Sigmoid colon (tissue), 7 donors: Measurements from ENCODE around the gene OR5A2. TPM values are rescaled to one million over a fixed set of nuclear protein-coding genes. Genes with fewer than 3 reads are reported as not detected.

Source experiments
- DNase-seq: peaks from one replicate; pipeline ENCODE4 v3.0.0-alpha.2; 2019
- H3K27ac ChIP-seq, 4 donors: fragments of 200-600 bp; sonication (generic); one replicate each; pipeline ENCODE4 v1.5.1; 2016 to 2019; ENCODE audit warnings: mild to moderate bottlenecking in 1 of 4
- H3K27me3 ChIP-seq, 3 donors: fragments of 200-600 bp; sonication (generic); one replicate each; pipeline ENCODE4 v1.5.1; 2019; ENCODE audit warnings: mild to moderate bottlenecking in 1 of 3
- H3K36me3 ChIP-seq, 4 donors: fragments of 200-600 bp; sonication (generic); one replicate each; pipeline ENCODE4 v1.5.1; 2016 to 2019
- H3K4me1 ChIP-seq, 4 donors: fragments of 200-600 bp; sonication (generic); one replicate each; pipeline ENCODE4 v1.5.1; 2017 to 2019
- H3K4me3 ChIP-seq, 4 donors: fragments of 200-600 bp; sonication (generic); one replicate each; pipeline ENCODE4 v1.5.1; 2017 to 2019; ENCODE audit warnings: mild to moderate bottlenecking in 2 of 4, moderate library complexity in 1 of 4
- H3K9me3 ChIP-seq, 4 donors: fragments of 200-600 bp in 3 of 4; sonication (generic) in 3 of 4; one replicate each; pipeline versions ENCODE4 v1.5.1 to v1.6.1; 2013 to 2019
- CTCF ChIP-seq, 4 experiments: fragments of 450-650 bp in 3 of 4; fragments of 200-600 bp in 1 of 4; IDR thresholded peaks; one replicate each; pipeline ENCODE4 v1.5.1; 2016 to 2019; ENCODE audit warnings: antibody characterized with exemption in 4 of 4, mild to moderate bottlenecking in 3 of 4, moderate library complexity in 2 of 4
- EP300 ChIP-seq, 4 donors: sonication (generic); formaldehyde crosslinking; IDR thresholded peaks; one replicate each; pipeline ENCODE4 v1.6.1; 2017; ENCODE audit warnings: antibody characterized with exemption in 4 of 4
- POLR2A ChIP-seq, 2 donors: fragments of 450-650 bp; IDR thresholded peaks; one replicate each; pipeline ENCODE4 v1.6.1; 2016; ENCODE audit warnings: antibody characterized with exemption in 2 of 2, mild to moderate bottlenecking in 2 of 2, moderate library complexity in 2 of 2
- POLR2AphosphoS5 ChIP-seq, 4 donors: sonication (generic); formaldehyde crosslinking; IDR thresholded peaks; one replicate each; pipeline ENCODE4 v1.6.1; 2017; ENCODE audit warnings: antibody characterized with exemption in 4 of 4
- WGBS, 2 donors: extraction: QIAGEN DNeasy Blood & Tissue Kit; methylation state at CpG; one replicate each; pipeline ENCODE4 v1.1.7; 2013; 5-methylcytosine and 5-hydroxymethylcytosine counted together
- intact Hi-C: fragments of 100-400 bp; cut with DNase I; formaldehyde crosslinking; loops from one replicate; pipeline ENCODE4 v1.15.1; 2023
- polyA plus RNA-seq, 3 donors: library from polyadenylated mRNA; stranded (reverse); fragments of 200-250 nt; gene quantifications; one replicate each; pipeline ENCODE4 v1.2.3, GENCODE V29; 2013
- total RNA-seq, 4 donors: library from RNA; depleted of rRNA; stranded (reverse); fragments of >200 nt; gene quantifications; one replicate each; pipeline ENCODE4 v1.1.0, GENCODE V29; 2016
- donor health status: healthy with polysubstance abuse.
- donor health status: Bipolar disorder and iron deficiency.
- donor health status: healthy.

OR5A2 gene
- total and polyA plus RNA-seq, 7 donors, result not detected

GRCh38 chr11:59429924-59430516 lies 3.8 kb upstream of the OR5A2 start:
- peak in 3 of 4 experiments; percentile 16 to 37 (median 30) for TF ChIP-seq CTCF (IDR thresholded peaks at IDR 0.05)
- no peak for TF ChIP-seq POLR2A (IDR thresholded peaks at IDR 0.05)
- no peak for TF ChIP-seq POLR2AphosphoS5 (IDR thresholded peaks at IDR 0.05)
- TF ChIP-seq EP300 (IDR thresholded peaks at IDR 0.05), result no peak
- Histone ChIP-seq H3K4me3 (no peak overlapping the region), H3K27me3 (no peaks in the 10 kb centered on the region), H3K4me1 (no peaks in the 10 kb centered on the region), H3K9me3 (no peaks in the 10 kb centered on the region), H3K27ac (no peak overlapping the region), H3K36me3 (no peaks in the 10 kb centered on the region)
- intact Hi-C loops, result no loop called here
- DNase-seq, result no peak
- 62 to 69% methylated on average over 4 of the region's 4 CpGs for WGBS, 2 donors

- no peak overlapping the region for H3K27ac ChIP-seq
- no peak for DNase-seq
- no peaks in the 10 kb centered on the region for H3K4me1 ChIP-seq
- TF ChIP-seq POLR2AphosphoS5 (IDR thresholded peaks at IDR 0.05), result no peak
- TF ChIP-seq POLR2A (IDR thresholded peaks at IDR 0.05), result no peak
- TF ChIP-seq CTCF (IDR thresholded peaks at IDR 0.05), result no peak
- no peak for TF ChIP-seq EP300 (IDR thresholded peaks at IDR 0.05)
- intact Hi-C loops, result no loop called here
- H3K27me3 ChIP-seq, result no peaks in the 10 kb centered on the region
- no peaks in the 10 kb centered on the region for H3K9me3 ChIP-seq
- no peak overlapping the region for H3K4me3 ChIP-seq
- no peaks in the 10 kb centered on the region for H3K36me3 ChIP-seq
Observed at GRCh38 chr11:59427068-59427382, 812 bp upstream of the OR5A2 start.

DNA sequence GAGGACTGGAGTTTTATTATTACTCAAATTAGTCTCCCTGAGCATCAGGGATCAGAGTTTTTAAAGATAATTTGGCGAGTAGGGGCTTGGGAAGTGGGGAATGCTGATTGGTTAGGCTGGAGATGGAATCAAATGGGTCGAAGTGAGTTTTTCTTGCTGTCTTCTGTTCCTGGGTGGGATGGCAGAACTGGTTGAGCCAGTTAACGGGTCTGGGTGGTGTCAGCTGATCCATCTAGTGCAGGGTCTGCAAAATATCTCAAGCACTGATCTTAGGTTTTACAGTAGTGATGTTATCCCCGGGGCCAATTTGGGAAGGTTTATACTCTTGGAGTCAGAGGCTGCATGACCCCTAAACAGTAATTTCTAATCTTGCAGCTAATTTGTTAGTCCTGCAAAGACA lies 1.1 kb downstream of the OR5A2 start:
- H3K27me3 ChIP-seq, result no peaks in the 10 kb centered on the region
- no peak for DNase-seq
- H3K4me3 ChIP-seq, result no peak overlapping the region
- intact Hi-C loops, result no loop called here
- WGBS, 2 donors, result 55 to 64% methylated on average over 4 of the region's 4 CpGs
- no peaks in the 10 kb centered on the region for H3K4me1 ChIP-seq
- no peak for TF ChIP-seq CTCF (IDR thresholded peaks at IDR 0.05)
- TF ChIP-seq EP300 (IDR thresholded peaks at IDR 0.05), result no peak
- no peak for TF ChIP-seq POLR2AphosphoS5 (IDR thresholded peaks at IDR 0.05)
- no peak for TF ChIP-seq POLR2A (IDR thresholded peaks at IDR 0.05)
- no peak overlapping the region for H3K27ac ChIP-seq
- H3K36me3 ChIP-seq, result no peaks in the 10 kb centered on the region
- no peaks in the 10 kb centered on the region for H3K9me3 ChIP-seq

DNA sequence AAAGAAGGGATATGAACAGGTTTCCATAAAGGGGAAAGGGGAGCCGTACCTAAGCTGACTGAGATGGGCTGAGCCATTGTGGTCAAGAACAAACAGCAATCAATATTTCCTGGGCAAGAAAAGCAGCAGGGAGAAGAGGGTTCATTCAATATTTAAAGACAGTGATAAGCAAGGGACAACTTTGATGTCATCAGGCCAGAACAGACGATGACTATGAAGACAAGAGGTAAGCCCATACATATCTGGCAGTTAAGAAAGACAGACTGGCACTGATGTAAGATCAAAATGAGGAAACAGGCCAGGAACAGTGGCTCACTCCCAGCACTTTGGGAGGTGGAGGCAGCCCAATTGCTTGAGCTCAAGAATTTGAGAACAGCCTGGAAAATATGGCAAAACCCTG lies 2.4 kb downstream of the OR5A2 start:
- no peaks in the 10 kb centered on the region for H3K27me3 ChIP-seq
- H3K4me1 ChIP-seq, result no peaks in the 10 kb centered on the region
- no peak for DNase-seq
- H3K27ac ChIP-seq, result no peak overlapping the region
- H3K9me3 ChIP-seq, result no peaks in the 10 kb centered on the region
- intact Hi-C loops, result no loop called here
- TF ChIP-seq POLR2AphosphoS5 (IDR thresholded peaks at IDR 0.05) (no peak), CTCF (IDR thresholded peaks at IDR 0.05) (no peak), EP300 (IDR thresholded peaks at IDR 0.05) (no peak), POLR2A (IDR thresholded peaks at IDR 0.05) (no peak)
- no peaks in the 10 kb centered on the region for H3K36me3 ChIP-seq
- no peak overlapping the region for H3K4me3 ChIP-seq
- WGBS, 2 donors, result 85 to 89% methylated on average over 2 of the region's 2 CpGs

- no peaks in the 10 kb centered on the region for H3K36me3 ChIP-seq
- TF ChIP-seq EP300 (IDR thresholded peaks at IDR 0.05), result no peak
- no peak for TF ChIP-seq POLR2A (IDR thresholded peaks at IDR 0.05)
- TF ChIP-seq POLR2AphosphoS5 (IDR thresholded peaks at IDR 0.05), result no peak
- TF ChIP-seq CTCF (IDR thresholded peaks at IDR 0.05), result no peak
- H3K27ac ChIP-seq, result no peak overlapping the region
- H3K27me3 ChIP-seq, result no peaks in the 10 kb centered on the region
- WGBS, 2 donors, result 81% methylated on average over 2 of the region's 2 CpGs
- H3K4me3 ChIP-seq, result no peak overlapping the region
- intact Hi-C loops, result no loop called here
- H3K4me1 ChIP-seq, result no peaks in the 10 kb centered on the region
- H3K9me3 ChIP-seq, result no peaks in the 10 kb centered on the region
- DNase-seq, result no peak
Observed at GRCh38 chr11:59418156-59418555, 8.1 kb downstream of the OR5A2 start.
